Adrenal gland (tissue), 12 donors: ENCODE data around the gene ERBB4. TPM values are rescaled to one million over a fixed set of nuclear protein-coding genes. Genes with fewer than 3 reads are reported as not detected.

ENCODE experiments used
- DNase-seq, 7 donors: peaks; one replicate each; pipeline ENCODE4 v3.0.0-alpha.2; 2019 to 2020
- H3K27ac ChIP-seq, 5 donors: fragments of 200-600 bp; sonication (generic) in 4 of 5; 1 replicate in 3 of 5; 2 replicates in 2 of 5; pipeline versions ENCODE4 v1.5.1 to v1.8.0; 2016 to 2020; ENCODE audit warnings: mild to moderate bottlenecking in 1 of 5
- H3K27me3 ChIP-seq: fragments of 200-600 bp; 2 replicates; pipeline ENCODE4 v1.8.0; 2021
- H3K36me3 ChIP-seq, 2 donors: fragments of 200-600 bp; replicated peaks in 1 of 2; 1 replicate in 1 of 2; 2 replicates in 1 of 2; pipeline versions ENCODE4 v1.5.1 to v1.8.0; 2018 to 2022
- H3K4me1 ChIP-seq, 2 donors: fragments of 200-600 bp; replicated peaks in 1 of 2; 1 replicate in 1 of 2; 2 replicates in 1 of 2; pipeline versions ENCODE4 v1.5.1 to v1.8.0; 2018 to 2021
- H3K4me3 ChIP-seq, 4 donors: fragments of 200-600 bp; sonication (generic) in 3 of 4; one replicate each; pipeline ENCODE4 v1.5.1; 2016 to 2018
- H3K9me3 ChIP-seq, 3 donors: fragments of 200-600 bp; sonication (generic) in 1 of 3; replicated peaks in 1 of 3; 1 replicate in 2 of 3; 2 replicates in 1 of 3; pipeline versions ENCODE4 v1.5.1 to v1.8.0; 2016 to 2021
- CTCF ChIP-seq, 6 experiments: fragments of 450-650 bp in 4 of 6; fragments of 200-600 bp in 2 of 6; sonication (generic) in 1 of 6; IDR thresholded peaks; 1 replicate in 5 of 6; 2 replicates in 1 of 6; pipeline versions ENCODE4 v1.5.1 to v1.8.0; 2016 to 2021; ENCODE audit warnings: antibody characterized with exemption in 6 of 6, mild to moderate bottlenecking in 2 of 6, moderate library complexity in 1 of 6
- POLR2A ChIP-seq, 2 donors: fragments of 450-650 bp; IDR thresholded peaks; one replicate each; pipeline ENCODE4 v1.6.1; 2017; ENCODE audit warnings: antibody characterized with exemption in 2 of 2, mild to moderate bottlenecking in 2 of 2, moderate library complexity in 1 of 2
- WGBS, 4 donors: extraction: QIAGEN DNeasy Blood & Tissue Kit in 2 of 4; methylation state at CpG; one replicate each; pipeline versions ENCODE4 v1.1.5 to v1.1.7; 2013 to 2017; 5-methylcytosine and 5-hydroxymethylcytosine counted together
- intact Hi-C, 2 donors: fragments of 100-400 bp; cut with DNase I; formaldehyde crosslinking; loops; one replicate each; pipeline versions ENCODE4 v1.14.1 to v1.15.0; 2022 to 2023
- polyA plus RNA-seq, 3 donors: library from polyadenylated mRNA; stranded (reverse); fragments of 200-250 nt in 2 of 3; fragments of 350-450 nt in 1 of 3; fragmentation: Illumina TruSeq in 1 of 3; extraction: RNeasy Lipid Tissue Mini Kit (QIAGEN cat#74804) in 1 of 3; gene quantifications; one replicate each; pipeline ENCODE4 v1.2.3, GENCODE V29; 2013 to 2014
- total RNA-seq, 9 donors: library from RNA; depleted of rRNA in 4 of 9; stranded (reverse); fragments of >200 nt in 4 of 9; fragments of 120-200 nt in 1 of 9; fragmentation: NEBNext Ultra II Directional in 1 of 9; extraction: Animal tissue kit (Norgen Biotek cat#: 25700) in 1 of 9; gene quantifications; one replicate each; pipeline versions ENCODE4 v1.1.0 to v1.2.4, GENCODE V29; 2013 to 2023
- donor health status: healthy with polysubstance abuse.
- donor health status: Bipolar disorder and iron deficiency.
- donor health status: DM: yes; HTN: yes; CAD: no.
- donor health status: DM: no; HTN: no; CAD: no.
- donor health status: DM: no; HTN: no; CAD: no.
- donor health status: DM: yes; HTN: yes; CAD: no.

The ERBB4 gene
- total and polyA plus RNA-seq, 12 donors = 0.06 to 2.9 (median 0.49) TPM

- 28 to 37% (median 32%) methylated on average over 4 of the region's 4 CpGs for WGBS, 4 donors
- Histone ChIP-seq H3K27ac (no peak overlapping the region), H3K9me3 (no peaks in the 10 kb centered on the region), H3K4me3 (no peak overlapping the region), H3K27me3 (no peaks in the 10 kb centered on the region), H3K4me1 (no peaks in the 10 kb centered on the region), H3K36me3 (no peaks in the 10 kb centered on the region)
- TF ChIP-seq CTCF (IDR thresholded peaks at IDR 0.05) (no peak), POLR2A (IDR thresholded peaks at IDR 0.05) (no peak)
- intact Hi-C loops = no loop called here
- no peak for DNase-seq
These were observed 462.1 kb downstream of the ERBB4 start for GRCh38 chr2:212076456-212076855.

GRCh38 chr2:212073360-212073759, 465.2 kb downstream of the ERBB4 start:
- TF ChIP-seq CTCF (IDR thresholded peaks at IDR 0.05) (no peak), POLR2A (IDR thresholded peaks at IDR 0.05) (no peak)
- H3K4me3 ChIP-seq = no peak overlapping the region
- no peak overlapping the region for H3K27ac ChIP-seq
- DNase-seq = no peak
- intact Hi-C loops = no loop called here
- H3K36me3 ChIP-seq = no peaks in the 10 kb centered on the region
- WGBS, 4 donors = 60 to 86% (median 78%) methylated on average over 1 of the region's 1 CpG
- H3K27me3 ChIP-seq = no peaks in the 10 kb centered on the region
- no peaks in the 10 kb centered on the region for H3K9me3 ChIP-seq
- H3K4me1 ChIP-seq = no peaks in the 10 kb centered on the region

GRCh38 chr2:212066546-212066945, 472.1 kb downstream of the ERBB4 start:
- Histone ChIP-seq H3K27ac (no peak overlapping the region), H3K36me3 (no peaks in the 10 kb centered on the region), H3K9me3 (no peaks in the 10 kb centered on the region), H3K4me1 (no peaks in the 10 kb centered on the region), H3K27me3 (no peaks in the 10 kb centered on the region), H3K4me3 (no peak overlapping the region)
- no peak for DNase-seq
- intact Hi-C loops = no loop called here
- 71 to 87% (median 76%) methylated on average over 2 of the region's 2 CpGs for WGBS, 4 donors
- TF ChIP-seq CTCF (IDR thresholded peaks at IDR 0.05) (no peak), POLR2A (IDR thresholded peaks at IDR 0.05) (no peak)

GRCh38 chr2:212064318-212064717, 474.3 kb downstream of the ERBB4 start:
- H3K9me3 ChIP-seq = no peaks in the 10 kb centered on the region
- no peaks in the 10 kb centered on the region for H3K27me3 ChIP-seq
- DNase-seq = no peak
- H3K4me3 ChIP-seq = no peak overlapping the region
- 61 to 82% (median 71%) methylated on average over 2 of the region's 2 CpGs for WGBS, 4 donors
- H3K4me1 ChIP-seq = no peaks in the 10 kb centered on the region
- H3K36me3 ChIP-seq = no peaks in the 10 kb centered on the region
- TF ChIP-seq CTCF (IDR thresholded peaks at IDR 0.05) (no peak), POLR2A (IDR thresholded peaks at IDR 0.05) (no peak)
- intact Hi-C loops = no loop called here
- H3K27ac ChIP-seq = no peak overlapping the region
